ENCODE results near the gene SEMA4D.

DNA sequence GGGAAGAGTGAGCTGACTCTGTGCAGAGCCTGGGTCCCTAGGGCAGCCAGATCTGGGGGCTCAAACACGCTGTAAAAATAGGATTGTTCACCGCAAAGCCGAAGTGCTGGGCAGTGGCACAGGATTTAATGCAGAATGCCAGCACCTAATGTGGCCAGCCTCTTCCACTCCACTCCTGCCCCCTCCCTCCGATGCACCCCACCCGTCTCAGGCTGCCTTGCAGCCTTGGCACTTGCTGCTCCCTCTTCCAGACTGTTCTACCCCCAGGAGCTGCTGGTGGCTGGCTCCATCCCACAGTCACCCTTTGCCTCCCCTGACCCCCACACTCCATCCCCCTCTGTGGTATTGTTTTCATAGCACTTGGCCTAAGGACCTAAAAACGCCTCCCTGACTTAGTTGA is 86.2 kb downstream of the SEMA4D start:
- TF ChIP-seq TCF12 (IDR thresholded peaks at IDR 0.05; ENCODE audit: low read depth) (no peak), EGR1 (IDR thresholded peaks at IDR 0.05) (no peak), CEBPB (IDR thresholded peaks at IDR 0.05) (no peak), TAF1 (IDR thresholded peaks at IDR 0.05; ENCODE audit: low read depth) (no peak)
- TF ChIP-seq, protein P1, sequence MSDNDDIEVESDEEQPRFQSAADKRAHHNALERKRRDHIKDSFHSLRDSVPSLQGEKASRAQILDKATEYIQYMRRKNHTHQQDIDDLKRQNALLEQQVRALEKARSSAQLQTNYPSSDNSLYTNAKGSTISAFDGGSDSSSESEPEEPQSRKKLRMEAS (IDR thresholded peaks at IDR 0.05) = no peak
- TF ChIP-seq, protein P2, sequence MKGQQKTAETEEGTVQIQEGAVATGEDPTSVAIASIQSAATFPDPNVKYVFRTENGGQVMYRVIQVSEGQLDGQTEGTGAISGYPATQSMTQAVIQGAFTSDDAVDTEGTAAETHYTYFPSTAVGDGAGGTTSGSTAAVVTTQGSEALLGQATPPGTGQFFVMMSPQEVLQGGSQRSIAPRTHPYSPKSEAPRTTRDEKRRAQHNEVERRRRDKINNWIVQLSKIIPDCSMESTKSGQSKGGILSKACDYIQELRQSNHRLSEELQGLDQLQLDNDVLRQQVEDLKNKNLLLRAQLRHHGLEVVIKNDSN (IDR thresholded peaks at IDR 0.05) = no peak
- TF ChIP-seq, protein P3, sequence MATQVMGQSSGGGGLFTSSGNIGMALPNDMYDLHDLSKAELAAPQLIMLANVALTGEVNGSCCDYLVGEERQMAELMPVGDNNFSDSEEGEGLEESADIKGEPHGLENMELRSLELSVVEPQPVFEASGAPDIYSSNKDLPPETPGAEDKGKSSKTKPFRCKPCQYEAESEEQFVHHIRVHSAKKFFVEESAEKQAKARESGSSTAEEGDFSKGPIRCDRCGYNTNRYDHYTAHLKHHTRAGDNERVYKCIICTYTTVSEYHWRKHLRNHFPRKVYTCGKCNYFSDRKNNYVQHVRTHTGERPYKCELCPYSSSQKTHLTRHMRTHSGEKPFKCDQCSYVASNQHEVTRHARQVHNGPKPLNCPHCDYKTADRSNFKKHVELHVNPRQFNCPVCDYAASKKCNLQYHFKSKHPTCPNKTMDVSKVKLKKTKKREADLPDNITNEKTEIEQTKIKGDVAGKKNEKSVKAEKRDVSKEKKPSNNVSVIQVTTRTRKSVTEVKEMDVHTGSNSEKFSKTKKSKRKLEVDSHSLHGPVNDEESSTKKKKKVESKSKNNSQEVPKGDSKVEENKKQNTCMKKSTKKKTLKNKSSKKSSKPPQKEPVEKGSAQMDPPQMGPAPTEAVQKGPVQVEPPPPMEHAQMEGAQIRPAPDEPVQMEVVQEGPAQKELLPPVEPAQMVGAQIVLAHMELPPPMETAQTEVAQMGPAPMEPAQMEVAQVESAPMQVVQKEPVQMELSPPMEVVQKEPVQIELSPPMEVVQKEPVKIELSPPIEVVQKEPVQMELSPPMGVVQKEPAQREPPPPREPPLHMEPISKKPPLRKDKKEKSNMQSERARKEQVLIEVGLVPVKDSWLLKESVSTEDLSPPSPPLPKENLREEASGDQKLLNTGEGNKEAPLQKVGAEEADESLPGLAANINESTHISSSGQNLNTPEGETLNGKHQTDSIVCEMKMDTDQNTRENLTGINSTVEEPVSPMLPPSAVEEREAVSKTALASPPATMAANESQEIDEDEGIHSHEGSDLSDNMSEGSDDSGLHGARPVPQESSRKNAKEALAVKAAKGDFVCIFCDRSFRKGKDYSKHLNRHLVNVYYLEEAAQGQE (IDR thresholded peaks at IDR 0.05; ENCODE audit: low read depth) = no peak

All from Ishikawa (cell line).